Measurements from ENCODE around the gene PBX4.

GRCh38 chr19:19628501-19629134 lies 10.1 kb upstream of the PBX4 start:
- TF ChIP-seq, protein P1, sequence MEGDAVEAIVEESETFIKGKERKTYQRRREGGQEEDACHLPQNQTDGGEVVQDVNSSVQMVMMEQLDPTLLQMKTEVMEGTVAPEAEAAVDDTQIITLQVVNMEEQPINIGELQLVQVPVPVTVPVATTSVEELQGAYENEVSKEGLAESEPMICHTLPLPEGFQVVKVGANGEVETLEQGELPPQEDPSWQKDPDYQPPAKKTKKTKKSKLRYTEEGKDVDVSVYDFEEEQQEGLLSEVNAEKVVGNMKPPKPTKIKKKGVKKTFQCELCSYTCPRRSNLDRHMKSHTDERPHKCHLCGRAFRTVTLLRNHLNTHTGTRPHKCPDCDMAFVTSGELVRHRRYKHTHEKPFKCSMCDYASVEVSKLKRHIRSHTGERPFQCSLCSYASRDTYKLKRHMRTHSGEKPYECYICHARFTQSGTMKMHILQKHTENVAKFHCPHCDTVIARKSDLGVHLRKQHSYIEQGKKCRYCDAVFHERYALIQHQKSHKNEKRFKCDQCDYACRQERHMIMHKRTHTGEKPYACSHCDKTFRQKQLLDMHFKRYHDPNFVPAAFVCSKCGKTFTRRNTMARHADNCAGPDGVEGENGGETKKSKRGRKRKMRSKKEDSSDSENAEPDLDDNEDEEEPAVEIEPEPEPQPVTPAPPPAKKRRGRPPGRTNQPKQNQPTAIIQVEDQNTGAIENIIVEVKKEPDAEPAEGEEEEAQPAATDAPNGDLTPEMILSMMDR (IDR thresholded peaks at IDR 0.05; ENCODE audit: low read length) = no peak
- no peak for TF ChIP-seq EZH2 (IDR thresholded peaks at IDR 0.05; ENCODE audit: borderline replicate concordance, low read length)

Data from OCI-LY1 (cell line).